CD4-positive, alpha-beta T cell treated with Interferon gamma for 1 hour (primary cell): ENCODE measurements around the gene RGL2.

Experiments
- DNase-seq: peaks from one replicate; pipeline ENCODE4 v3.0.0-alpha.2; 2020

The RGL2 gene

DNA sequence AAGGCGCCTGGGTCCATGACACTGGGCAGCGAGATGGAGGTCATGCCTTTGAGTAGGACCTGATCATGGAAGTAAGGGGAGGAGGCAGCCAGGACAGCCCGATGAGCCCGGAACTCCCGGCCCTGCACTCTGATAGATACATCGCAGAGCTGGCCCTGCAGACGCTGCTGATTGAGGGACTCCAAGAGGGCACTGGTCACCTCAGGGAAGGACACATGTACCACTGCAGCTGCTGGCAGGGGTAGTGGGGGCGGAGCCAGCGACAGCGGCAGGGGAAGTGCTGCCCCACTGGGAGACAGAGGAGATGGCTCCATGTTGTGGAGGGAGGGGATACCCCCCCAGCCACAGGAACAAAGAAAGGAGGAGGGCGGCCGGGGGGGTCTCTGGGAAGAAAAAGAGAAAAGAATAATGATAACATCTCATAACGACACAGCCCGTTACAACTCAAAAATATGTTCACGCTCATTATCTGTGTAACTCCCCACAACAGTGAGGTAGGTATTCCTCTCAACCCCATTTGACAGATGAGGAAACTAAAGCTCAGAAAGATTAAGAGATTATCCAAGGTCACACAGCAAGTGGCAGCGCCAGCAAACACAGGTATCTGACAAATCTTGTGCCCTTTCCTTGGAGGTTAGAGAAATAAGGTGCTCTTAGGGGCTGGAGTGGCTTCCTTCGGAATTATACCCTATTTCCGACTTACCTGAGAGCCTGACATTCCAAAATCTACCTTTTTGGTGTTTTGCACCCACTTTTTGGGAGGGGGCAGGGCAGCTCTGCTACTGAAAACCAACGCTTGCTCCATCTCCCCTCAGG, 18.1 kb upstream of the RGL2 start:
- no peak for DNase-seq

DNA sequence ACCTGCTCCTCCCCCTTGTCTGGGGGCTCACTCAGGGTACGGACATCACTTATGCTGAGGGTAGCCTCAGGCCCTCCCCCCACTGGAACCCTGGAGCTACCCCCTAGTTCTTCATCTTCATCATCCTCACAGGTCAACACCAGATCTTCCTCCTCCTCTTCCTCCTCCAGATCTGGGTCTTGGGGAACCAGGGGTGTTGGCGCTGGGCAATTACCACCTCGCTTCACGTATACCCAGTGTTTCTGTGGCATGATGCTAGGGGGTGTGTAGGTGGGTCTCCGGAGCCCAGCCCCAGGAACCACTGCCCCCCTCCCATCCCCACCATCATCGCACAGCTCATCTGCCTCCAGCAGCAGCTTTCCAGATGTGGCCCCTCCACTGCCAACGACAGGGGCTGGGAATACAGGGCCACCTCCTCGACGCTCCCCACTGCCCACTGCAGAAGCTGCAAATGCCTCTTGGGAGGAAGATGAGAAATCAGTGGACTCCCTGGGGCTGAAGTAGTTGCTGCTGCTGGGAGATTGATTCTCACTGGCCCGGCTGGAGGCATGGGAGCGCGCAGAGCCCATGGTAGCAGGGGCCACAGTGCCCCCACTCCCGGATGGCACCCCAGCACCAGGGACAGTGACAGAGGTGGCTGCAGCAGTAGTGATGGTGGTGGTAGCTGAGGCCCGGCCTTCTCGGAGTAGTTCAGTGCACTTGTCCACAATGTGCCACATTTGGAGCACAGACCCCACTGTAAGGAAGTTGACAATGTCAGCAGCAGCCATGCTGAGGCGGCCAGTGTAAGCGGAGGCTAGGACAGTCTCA, 17.3 kb upstream of the RGL2 start:
- DNase-seq, result no peak

- peak; percentile 43 for DNase-seq
Measured at GRCh38 chr6:33314943-33315792, 16.4 kb upstream of the RGL2 start.

GRCh38 chr6:33314515-33314942, 15.8 kb upstream of the RGL2 start:
- peak; percentile 90 for DNase-seq

GRCh38 chr6:33313709-33314514, 15.2 kb upstream of the RGL2 start, which contains the start of gene TAPBP:
Gene TAPBP (minus strand): TSS chr6:33314078. CDS start chr6:33314041, 37 bp downstream.
- DNase-seq, result peak; percentile 94

DNA sequence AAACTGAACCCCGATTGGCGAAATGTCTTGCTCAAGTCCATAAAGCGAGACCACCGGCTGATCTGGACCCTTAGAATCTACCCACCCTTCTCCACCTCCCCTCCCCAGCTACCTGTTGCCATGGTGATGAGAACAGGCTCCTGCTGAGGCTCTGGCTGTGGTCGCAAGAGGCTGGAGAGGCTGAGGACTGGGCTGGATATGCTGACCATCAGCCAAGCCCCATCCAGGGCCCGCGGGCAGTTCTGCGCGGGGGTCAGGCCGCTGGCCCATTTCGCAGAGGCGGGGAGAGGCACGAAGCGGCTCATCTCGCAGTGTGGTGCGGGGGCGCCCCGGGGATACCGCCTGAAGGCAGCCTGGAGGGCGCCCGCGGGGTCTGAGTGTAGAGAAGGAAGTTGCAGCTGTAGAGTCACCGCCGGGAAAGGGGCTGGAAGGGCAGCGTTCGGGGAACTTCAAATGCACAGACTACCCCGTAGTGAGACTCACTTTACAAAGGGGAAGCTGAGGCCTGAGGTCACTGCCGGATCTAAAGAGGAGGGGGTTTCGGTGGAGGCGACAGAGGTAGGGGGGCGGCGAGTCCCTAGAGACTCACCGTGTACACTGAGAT, 14.5 kb upstream of the RGL2 start:
- peak; percentile 57 for DNase-seq

GRCh38 chr6:33312361-33313104, 13.8 kb upstream of the RGL2 start:
- DNase-seq, result peak; percentile 93

- DNase-seq, result no peak
Measured at GRCh38 chr6:33306356-33306755, 7.6 kb upstream of the RGL2 start.

- no peak for DNase-seq
Measured at GRCh38 chr6:33305052-33305451, 6.3 kb upstream of the RGL2 start.

- no peak for DNase-seq
Measured at GRCh38 chr6:33304216-33304615, 5.5 kb upstream of the RGL2 start.

DNA sequence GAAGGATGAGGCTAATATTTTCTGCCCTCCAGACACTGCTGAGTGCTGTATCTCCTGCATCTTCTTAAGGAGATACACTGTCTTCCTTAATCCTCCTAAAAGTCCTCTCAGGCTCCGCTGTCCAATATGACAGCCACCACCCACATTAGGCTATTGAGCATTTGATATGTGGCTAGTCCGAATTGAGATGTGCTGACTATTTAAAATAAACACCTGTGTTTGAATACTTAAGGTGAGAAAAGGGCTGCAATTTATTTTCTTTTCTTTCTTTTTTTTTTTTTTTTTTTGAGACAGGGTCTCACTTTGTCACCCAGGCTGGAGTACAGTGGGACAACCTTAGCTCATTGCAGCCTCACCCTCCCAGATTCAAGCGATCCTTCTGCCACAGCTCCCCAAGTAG, 3.1 kb upstream of the RGL2 start:
- DNase-seq, result no peak

DNA sequence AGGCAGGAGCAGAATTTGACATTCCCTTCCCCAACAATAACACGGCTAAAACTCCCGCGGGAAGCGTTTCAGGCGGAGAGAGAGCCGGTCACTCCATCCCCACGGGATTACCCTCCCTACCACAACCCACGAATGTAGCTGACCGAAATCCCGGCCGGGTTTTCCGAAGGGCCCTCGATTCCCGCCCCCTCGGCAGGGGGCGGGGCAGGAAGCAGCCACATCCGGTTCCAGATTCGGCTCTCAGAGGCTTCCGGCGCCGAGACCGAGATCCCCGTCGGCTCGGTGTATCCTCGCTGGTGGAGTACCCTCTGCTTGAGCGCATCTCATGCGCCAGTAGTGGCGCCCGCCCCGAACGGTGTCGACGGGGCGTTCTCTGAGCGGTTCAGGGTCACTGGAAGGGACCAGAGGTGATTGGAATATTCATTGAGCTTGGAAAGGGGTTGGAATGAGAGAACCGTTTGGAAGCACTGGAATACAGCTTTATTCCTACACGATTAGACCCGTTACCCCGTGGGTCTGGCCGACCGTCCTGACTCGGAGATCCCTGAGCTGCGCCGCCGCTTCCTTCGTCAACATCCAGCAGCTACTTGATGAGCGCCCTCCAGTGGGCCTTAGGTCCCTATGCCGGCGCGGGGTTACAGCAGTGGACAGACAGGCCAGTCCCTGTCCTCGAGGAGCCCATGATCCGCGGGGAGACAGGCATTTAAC, 649 bp upstream of the RGL2 start:
- DNase-seq, result peak; percentile 92

GRCh38 chr6:33297956-33298772, 578 bp downstream of the RGL2 start:
- peak; percentile 86 for DNase-seq

GRCh38 chr6:33297406-33297955, 1.3 kb downstream of the RGL2 start:
- DNase-seq, result no peak

- DNase-seq, result no peak
Measured at GRCh38 chr6:33296797-33297405, 1.8 kb downstream of the RGL2 start.

GRCh38 chr6:33295621-33296369, 2.9 kb downstream of the RGL2 start:
- DNase-seq, result no peak

DNA sequence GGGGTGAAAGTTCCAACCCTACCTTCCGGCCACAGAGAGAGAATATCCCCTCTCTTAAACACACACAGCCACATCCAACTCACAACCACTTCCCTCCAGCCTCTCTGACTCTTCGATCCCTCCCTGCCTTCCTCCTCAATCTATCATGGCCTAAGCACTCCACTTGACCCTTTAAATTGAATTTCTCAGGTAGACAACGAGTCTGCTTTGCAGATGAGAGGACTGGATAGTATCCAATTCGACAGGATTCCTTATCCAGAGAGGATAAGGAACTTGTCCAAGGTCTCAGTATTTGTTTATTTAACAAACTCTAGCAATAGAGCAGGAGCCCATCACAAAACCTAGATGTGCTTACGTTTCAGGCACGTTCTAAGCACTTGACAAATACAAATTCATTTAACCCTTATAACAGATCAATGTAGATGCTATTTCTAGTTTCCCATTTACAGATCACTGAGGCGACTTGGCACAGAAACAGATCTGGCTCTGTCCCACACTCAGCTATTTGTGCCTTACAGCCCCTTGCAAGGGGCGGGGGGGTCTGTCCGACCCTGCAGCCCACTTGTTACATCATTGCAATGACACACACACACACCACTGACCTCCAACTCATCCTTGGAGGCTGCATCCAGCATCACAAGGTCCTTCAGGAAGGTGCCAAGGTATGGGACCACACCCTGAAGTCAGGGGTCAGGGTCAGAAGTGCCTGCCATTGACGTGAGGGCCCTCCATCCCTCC, 4.5 kb downstream of the RGL2 start:
- no peak for DNase-seq
